K562 (cell line): ENCODE measurements around the gene CD40. TPM values are rescaled to one million over a fixed set of nuclear protein-coding genes. Genes with fewer than 3 reads are reported as not detected.
A peak's percentile ranks its signal among the peaks of the same experiment; 100 is the strongest.

Experiments used
- ATAC-seq: fragments of 200-7000 bp; cut with Tn5 transposase; 3 replicates; pipeline ENCODE4 v1.9.1; 2020; ENCODE audit warnings: moderate library complexity
- BruUV-seq: library from RNA; stranded (reverse); fragments of 400-500 nt; replicated peaks from 2 replicates; lab custom pipeline; 2021; lab: Mats Ljungman, UMichigan
- CTCF ChIA-PET: fragments of 300-600 bp; formaldehyde crosslinking; extraction: SDS; loops from one replicate; lab custom pipeline; 2021; ENCODE audit warnings: low intra/inter-chr PET ratio; lab: Yijun Ruan, JAX
- POLR2A ChIA-PET: fragments of 300-600, 350-650 bp; sonication (Branson Sonifier 250); formaldehyde crosslinking; extraction: SDS; loops from one replicate; lab custom pipeline; 2021; ENCODE audit warnings: antibody characterized with exemption, inconsistent platforms; lab: Yijun Ruan, JAX
- DNase-seq, 4 experiments: peaks; one replicate each; pipeline versions ENCODE4 v3.0.0 to v3.0.0-alpha.2; 2011 to 2018; ENCODE audit warnings: low spot score in 3 of 4, mixed read lengths in 3 of 4; ENCODE audit errors: extremely low read depth in 1 of 4
- FAIRE-seq: peaks from 2 replicates; lab custom pipeline; 2011; peaks lifted over from hg19 to GRCh38; lab: Jason Lieb, UNC
- H2AFZ ChIP-seq: 2 replicates; pipeline ENCODE4 v1.6.0; 2011; ENCODE audit warnings: low read depth, low read length, control low read depth, inconsistent platforms
- H3K27ac ChIP-seq: fragments of 200-600 bp; 3 replicates; pipeline ENCODE4 v1.8.0; 2011; ENCODE audit warnings: low read depth, mild to moderate bottlenecking, control low read depth, inconsistent platforms, low read length, moderate library complexity, mixed read lengths; ENCODE audit errors: extremely low read depth
- H3K27me3 ChIP-seq, 2 experiments: fragments of 300-600 bp in 1 of 2; 2 replicates in 1 of 2; 3 replicates in 1 of 2; pipeline versions ENCODE4 v1.6.0 to v1.8.0; 2011; ENCODE audit warnings: inconsistent platforms in 2 of 2, low read length in 2 of 2, mild to moderate bottlenecking in 1 of 2, mixed read lengths in 1 of 2, moderate library complexity in 1 of 2; ENCODE audit not compliant: control insufficient read depth in 2 of 2, insufficient read depth in 2 of 2
- H3K36me3 ChIP-seq: fragments of 300-600 bp; 3 replicates; pipeline ENCODE4 v1.8.0; 2011; ENCODE audit warnings: mild to moderate bottlenecking, low read length, inconsistent platforms; ENCODE audit not compliant: control insufficient read depth, insufficient read depth
- H3K4me1 ChIP-seq, 2 experiments: fragments of 200-600 bp in 1 of 2; replicated peaks in 1 of 2; 2 replicates in 1 of 2; 3 replicates in 1 of 2; pipeline versions ENCODE4 v1.5.1 to v1.8.0; 2011; ENCODE audit warnings: inconsistent platforms in 2 of 2, low read length in 2 of 2, mild to moderate bottlenecking in 1 of 2, mixed read lengths in 1 of 2, moderate library complexity in 1 of 2; ENCODE audit not compliant: control insufficient read depth in 2 of 2, insufficient read depth in 2 of 2
- H3K4me2 ChIP-seq: 2 replicates; pipeline ENCODE4 v1.6.1; 2011; ENCODE audit warnings: low read length, control low read depth, inconsistent platforms, mixed read lengths; ENCODE audit not compliant: insufficient read depth
- H3K4me3 ChIP-seq: fragments of 200-600 bp; sonication (generic), shearing (Covaris generic); 2 replicates; pipeline ENCODE4 v1.5.1; 2016; ENCODE audit warnings: control low read depth, inconsistent platforms
- H3K79me2 ChIP-seq: fragments of 200-600 bp; 3 replicates; pipeline ENCODE4 v1.8.0; 2011; ENCODE audit warnings: low read length, inconsistent platforms; ENCODE audit not compliant: control insufficient read depth, insufficient read depth
- H3K9ac ChIP-seq, 2 experiments: 2 replicates each; pipeline versions ENCODE4 v1.6.0 to v1.6.1; 2011; ENCODE audit warnings: low read depth in 2 of 2, low read length in 2 of 2, control low read depth in 1 of 2, inconsistent platforms in 1 of 2, mild to moderate bottlenecking in 1 of 2, mixed read lengths in 1 of 2; ENCODE audit not compliant: insufficient read depth in 1 of 2
- H3K9me1 ChIP-seq: one replicate; pipeline ENCODE4 v1.6.0; 2011; ENCODE audit warnings: inconsistent platforms, mild to moderate bottlenecking, low read length, moderate library complexity; ENCODE audit not compliant: control insufficient read depth, insufficient read depth
- H3K9me3 ChIP-seq: replicated peaks from 2 replicates; pipeline ENCODE4 v1.5.1; 2011; ENCODE audit warnings: low read depth, low read length, inconsistent platforms; ENCODE audit not compliant: control insufficient read depth, insufficient read depth
- H4K20me1 ChIP-seq: replicated peaks from 2 replicates; pipeline ENCODE4 v1.6.1; 2011; ENCODE audit warnings: low read length, inconsistent platforms, mixed read lengths; ENCODE audit not compliant: control insufficient read depth, insufficient read depth
- STAT5A ChIP-seq: IDR thresholded peaks from 2 replicates; pipeline ENCODE4 v1.6.1; 2012; ENCODE audit warnings: low read length, inconsistent platforms, borderline replicate concordance
- YY1 ChIP-seq, 3 experiments: IDR thresholded peaks; 2 replicates each; pipeline ENCODE4 v1.6.1; 2011; ENCODE audit warnings: low read length in 2 of 3, mild to moderate bottlenecking in 2 of 3, moderate library complexity in 2 of 3, borderline replicate concordance in 1 of 3, control low read depth in 1 of 3, low read depth in 1 of 3; ENCODE audit not compliant: insufficient read depth in 3 of 3, insufficient replicate concordance in 2 of 3, control insufficient read depth in 1 of 3, insufficient read length in 1 of 3; ENCODE audit errors: extremely low read depth in 1 of 3
- WGBS: fragments of 100-300 bp; shearing (Covaris generic); methylation state at CpG from one replicate; pipeline ENCODE4 v1.1.6; 2016; ENCODE audit warnings: low coverage, mixed read lengths; ENCODE audit not compliant: insufficient coverage; ENCODE audit errors: missing lambda C conversion rate; 5-methylcytosine and 5-hydroxymethylcytosine counted together
- in situ Hi-C: fragments of 300-500 bp; cut with MboI; formaldehyde crosslinking; loops from 4 replicates; pipeline ENCODE4 v1.15.0; 2018; ENCODE audit warnings: inconsistent platforms, mixed read lengths
- intact Hi-C: fragments of 100-400 bp; cut with micrococcal nuclease; formaldehyde crosslinking; loops from 2 replicates; pipeline ENCODE4 v1.14.2; 2022
- polyA plus RNA-seq, 8 experiments: library from polyadenylated mRNA; depleted of rRNA in 4 of 8; stranded (reverse) in 5 of 8; unstranded in 3 of 8; fragments of >200 nt; fragmentation: Nextera tagmentation in 2 of 8; fragmentation: Illumina TruSeq in 1 of 8; extraction: Ambion mirVana in 2 of 8; extraction: Trizol in 1 of 8; gene quantifications; 2 replicates each; pipeline versions ENCODE4 v1.2.1 to v1.2.3, GENCODE V29; 2011 to 2014; ENCODE audit warnings: inconsistent platforms in 1 of 8, missing spikeins in 1 of 8
- total RNA-seq, 7 experiments: library from RNA; depleted of rRNA in 6 of 7; stranded (reverse); fragments of >200 nt in 6 of 7; fragmentation: Illumina TruSeq in 2 of 7; extraction: Trizol in 2 of 7; gene quantifications; 2 replicates each; pipeline versions ENCODE4 v1.2.1 to v1.2.3, GENCODE V29; 2011 to 2021; ENCODE audit warnings: low replicate concordance in 1 of 7

Gene CD40
- total and polyA plus RNA-seq, 9 of the 15 experiments (the other 6 are each of a cell fraction or from before 2014, with no cell fraction given) = 0.76 to 3.7 (median 1.6) TPM

DNA sequence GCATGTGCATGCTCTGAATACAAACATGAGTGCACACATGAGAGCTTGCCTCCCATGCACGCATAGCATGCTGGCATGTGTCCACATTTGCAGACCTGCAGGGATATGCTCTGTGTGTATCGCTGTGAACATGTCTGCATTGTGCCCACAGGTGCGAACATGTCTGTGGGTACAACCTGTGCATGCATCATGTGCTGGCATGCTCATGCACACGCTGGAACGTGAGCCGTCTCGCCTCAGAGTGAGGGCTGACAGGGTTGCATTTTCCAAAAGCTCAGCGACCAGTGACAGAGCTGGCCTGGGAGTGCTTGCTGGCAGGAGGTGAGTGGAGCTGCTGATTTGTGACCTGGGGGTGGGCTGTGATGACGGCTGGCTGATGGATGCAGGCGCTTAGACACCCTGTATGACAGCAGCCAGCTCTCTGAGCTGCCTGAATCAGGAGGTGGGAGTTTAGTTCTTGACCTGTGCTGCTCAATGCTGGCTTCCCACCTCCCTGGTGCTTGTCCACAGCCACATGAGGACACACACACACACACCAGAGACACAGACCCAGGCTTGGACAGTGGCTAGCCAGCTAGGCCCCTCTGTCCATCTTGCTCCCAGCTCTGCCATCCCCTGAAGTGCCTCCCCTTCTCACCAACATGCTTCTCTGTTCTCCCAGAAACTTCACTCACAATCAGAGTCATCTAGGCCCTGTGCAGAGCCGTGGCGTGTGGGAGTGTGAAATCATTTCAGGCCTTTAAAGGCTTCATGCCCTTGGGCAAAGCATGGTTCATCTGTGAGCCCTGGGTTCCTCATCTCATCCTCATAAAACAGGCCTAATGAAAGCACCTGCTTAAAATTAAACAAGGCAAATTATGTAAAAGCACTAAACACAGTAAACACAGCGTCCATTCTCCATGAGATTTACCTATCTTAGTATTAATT is 51.4 kb downstream of the CD40 start:
- no TSS peak for BruUV-seq
- ATAC-seq = no peak
- Histone ChIP-seq H3K4me1 (peaks cover 0 to 5% of the 10 kb centered on the region in 2 experiments; a peak in 1 of 5 replicates), H3K9ac (no peak overlapping the region), H2AFZ (no peak overlapping the region), H3K27me3 (peaks cover 7 to 54% of the 10 kb centered on the region in 2 experiments; a peak in 4 of 5 replicates), H3K36me3 (no peaks in the 10 kb centered on the region), H3K4me2 (no peak overlapping the region), H4K20me1 (peaks cover 11% of the 10 kb centered on the region; the same call in 1 of the 2 replicates), H3K4me3 (no peak overlapping the region), H3K27ac (no peak overlapping the region), H3K79me2 (no peaks in the 10 kb centered on the region), H3K9me3 (no peaks in the 10 kb centered on the region), H3K9me1 (no peaks in the 10 kb centered on the region)
- ChIA-PET CTCF (no interaction called here), POLR2A (interaction anchor here (1.0 to 1.2 kb wide), 2 partner anchors 11 to 20 kb away, joined by 4 to 7 read pairs; no protein-coding TSS in a partner anchor)
- WGBS = 1% methylated on average over 13 of the region's 13 CpGs
- DNase-seq = no peak
- FAIRE-seq = no peak
- intact Hi-C loops = loop anchor here (5.0 kb wide), 1 partner anchor 147 kb away; no protein-coding TSS in a partner anchor
- in situ Hi-C loops = no loop called here
- TF ChIP-seq STAT5A (no peak), YY1 (IDR thresholded peaks at IDR 0.05; ENCODE audit: borderline replicate concordance in 1 of 3, control insufficient read depth in 1 of 3, extremely low read depth in 1 of 3, insufficient read depth in 3 of 3, insufficient read length in 1 of 3, insufficient replicate concordance in 2 of 3, low read depth in 1 of 3, low read length in 2 of 3) (peak in 1 of 3 experiments; percentile 15)
